Loucy (cell line): Measurements from ENCODE around the gene SPDYE2B.
A peak's percentile ranks its signal among the peaks of the same experiment; 100 is the strongest.
"Not testable (repeated sequence)": the region's sequence is repeated elsewhere in the genome, so short reads cannot be mapped to it uniquely, and the experiment has no call there.

ENCODE experiments used
- H2AFZ ChIP-seq: fragments of 200-600 bp; sonication (generic); 2 replicates; pipeline ENCODE4 v1.6.0; 2016; ENCODE audit warnings: antibody characterized with exemption, mild to moderate bottlenecking, low read length, moderate library complexity
- H3F3A ChIP-seq: fragments of 200-600 bp; 2 replicates; pipeline ENCODE4 v1.6.0; 2016; ENCODE audit warnings: antibody characterized with exemption, low read depth, mild to moderate bottlenecking
- H3K27me3 ChIP-seq: fragments of 200-600 bp; sonication (generic); 2 replicates; pipeline ENCODE4 v1.6.1; 2014; ENCODE audit warnings: low read length, mild to moderate bottlenecking; ENCODE audit not compliant: insufficient read depth, poor library complexity, severe bottlenecking
- H3K36me3 ChIP-seq: fragments of 200-600 bp; sonication (generic); 2 replicates; pipeline ENCODE4 v1.6.1; 2016; ENCODE audit warnings: low read length; ENCODE audit not compliant: insufficient read depth
- H3K4me1 ChIP-seq: fragments of 200-600 bp; sonication (generic); 2 replicates; pipeline ENCODE4 v1.5.1; 2014; ENCODE audit warnings: low read length, mild to moderate bottlenecking; ENCODE audit not compliant: insufficient read depth, poor library complexity, severe bottlenecking
- H3K4me2 ChIP-seq: fragments of 200-600 bp; sonication (generic); 2 replicates; pipeline ENCODE4 v1.6.0; 2014; ENCODE audit warnings: antibody characterized with exemption, low read length, low read depth, mild to moderate bottlenecking; ENCODE audit not compliant: poor library complexity, severe bottlenecking
- H3K4me3 ChIP-seq: fragments of 200-600 bp; sonication (generic); 2 replicates; pipeline ENCODE4 v1.5.1; 2014; ENCODE audit warnings: low read length, mild to moderate bottlenecking, mixed read lengths; ENCODE audit not compliant: poor library complexity, severe bottlenecking
- H3K79me2 ChIP-seq: fragments of 200-600 bp; sonication (generic); 2 replicates; pipeline ENCODE4 v1.6.1; 2014; ENCODE audit warnings: low read length; ENCODE audit not compliant: insufficient read depth
- H3K9ac ChIP-seq: fragments of 200-600 bp; sonication (generic); 2 replicates; pipeline ENCODE4 v1.6.0; 2014; ENCODE audit warnings: mild to moderate bottlenecking, low read depth, low read length, moderate library complexity; ENCODE audit not compliant: poor library complexity, severe bottlenecking
- H3K9me2 ChIP-seq: fragments of 200-600 bp; sonication (generic); replicated peaks from 2 replicates; pipeline ENCODE4 v1.6.1; 2016; ENCODE audit warnings: low read depth, low read length, mixed read lengths
- H3K9me3 ChIP-seq: fragments of 200-600 bp; sonication (generic); 2 replicates; pipeline ENCODE4 v1.6.1; 2014; ENCODE audit warnings: mild to moderate bottlenecking, antibody characterized with exemption, low read length, low read depth; ENCODE audit not compliant: insufficient read depth
- H4K20me1 ChIP-seq: fragments of 200-600 bp; sonication (generic); 2 replicates; pipeline ENCODE4 v1.6.0; 2014; ENCODE audit warnings: antibody characterized with exemption, low read length, mild to moderate bottlenecking; ENCODE audit not compliant: insufficient read depth, poor library complexity, severe bottlenecking

The SPDYE2B gene

GRCh38 chr7:102611675-102612325, 38.3 kb upstream of the SPDYE2B start:
- H3K27me3 ChIP-seq, H2AFZ ChIP-seq, H4K20me1 ChIP-seq, H3F3A ChIP-seq, H3K9me3 ChIP-seq, H3K36me3 ChIP-seq, H3K4me3 ChIP-seq, H3K9me2 ChIP-seq, H3K4me1 ChIP-seq, H3K79me2 ChIP-seq: not testable (repeated sequence)
- peak overlapping the region; percentile 20 for H3K9ac ChIP-seq
- peak overlapping the region; percentile 20 for H3K4me2 ChIP-seq

- H3K4me2 ChIP-seq: peak overlapping the region; percentile 34
- not testable (repeated sequence) for H2AFZ ChIP-seq, H3K9ac ChIP-seq, H3K9me2 ChIP-seq, H3K79me2 ChIP-seq, H3K4me3 ChIP-seq, H3K27me3 ChIP-seq, H3K36me3 ChIP-seq, H3K4me1 ChIP-seq, H3K9me3 ChIP-seq, H4K20me1 ChIP-seq, H3F3A ChIP-seq
Observed at GRCh38 chr7:102613575-102614345, 36.4 kb upstream of the SPDYE2B start.

GRCh38 chr7:102614346-102614697, 35.8 kb upstream of the SPDYE2B start:
- H3K79me2 ChIP-seq, H3K4me2 ChIP-seq, H3K9ac ChIP-seq, H3K9me3 ChIP-seq, H2AFZ ChIP-seq, H3K27me3 ChIP-seq, H3F3A ChIP-seq, H3K4me1 ChIP-seq, H4K20me1 ChIP-seq, H3K36me3 ChIP-seq, H3K9me2 ChIP-seq, H3K4me3 ChIP-seq: not testable (repeated sequence)

GRCh38 chr7:102614873-102615272, 35.2 kb upstream of the SPDYE2B start:
- H3K36me3 ChIP-seq, H2AFZ ChIP-seq, H3K9me2 ChIP-seq, H3K4me1 ChIP-seq, H3K4me3 ChIP-seq, H3K9me3 ChIP-seq, H3K4me2 ChIP-seq, H3F3A ChIP-seq, H4K20me1 ChIP-seq, H3K9ac ChIP-seq, H3K27me3 ChIP-seq, H3K79me2 ChIP-seq: not testable (repeated sequence)

GRCh38 chr7:102615930-102616329, 34.2 kb upstream of the SPDYE2B start:
- not testable (repeated sequence) for H4K20me1 ChIP-seq, H3K27me3 ChIP-seq, H3K36me3 ChIP-seq, H3K4me1 ChIP-seq, H3K9me2 ChIP-seq, H2AFZ ChIP-seq, H3K9me3 ChIP-seq, H3K79me2 ChIP-seq, H3K4me3 ChIP-seq, H3K4me2 ChIP-seq, H3F3A ChIP-seq, H3K9ac ChIP-seq

DNA sequence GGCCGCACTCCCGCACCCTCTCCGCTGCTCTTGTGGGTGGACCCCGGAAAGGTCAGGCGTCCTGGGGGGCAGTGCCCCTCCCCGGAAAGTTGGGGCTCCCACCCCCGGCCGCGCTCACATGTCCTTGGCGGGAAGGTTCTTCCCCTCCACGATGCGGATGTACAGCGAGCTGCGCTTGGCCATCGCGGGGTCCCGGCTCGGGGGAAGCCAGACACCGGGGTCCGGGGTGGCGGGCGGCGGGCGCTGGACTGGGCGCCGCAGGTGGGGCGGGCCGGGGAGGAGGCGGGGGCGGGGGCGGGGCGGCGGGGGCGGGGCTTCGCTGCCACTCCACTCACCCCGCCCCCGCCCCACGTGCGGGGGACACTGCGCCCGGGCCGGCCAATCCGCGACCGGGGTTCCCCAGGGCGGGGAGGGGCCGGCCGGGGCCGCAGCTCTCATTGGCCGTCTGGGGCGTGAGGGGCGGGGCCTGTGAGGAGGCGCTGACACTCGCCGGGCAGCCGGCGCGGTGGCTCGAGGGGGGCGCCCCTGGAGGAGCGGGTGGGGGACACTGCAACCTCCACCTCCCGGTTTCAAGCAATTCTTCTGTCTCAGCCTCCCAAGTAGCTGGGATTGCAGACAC, 33.5 kb upstream of the SPDYE2B start, which contains the start of gene RASA4:
Gene RASA4, minus strand, starts transcription at position 250 of the 619 bp plus-strand sequence. Its CDS starts 67 bp downstream, at position 183.
- not testable (repeated sequence) for H2AFZ ChIP-seq, H3K79me2 ChIP-seq, H4K20me1 ChIP-seq, H3K9me2 ChIP-seq, H3K9ac ChIP-seq, H3F3A ChIP-seq, H3K4me2 ChIP-seq, H3K27me3 ChIP-seq, H3K36me3 ChIP-seq, H3K9me3 ChIP-seq, H3K4me1 ChIP-seq
- peak within 1 kb of the TSS; percentile 46 for H3K4me3 ChIP-seq

DNA sequence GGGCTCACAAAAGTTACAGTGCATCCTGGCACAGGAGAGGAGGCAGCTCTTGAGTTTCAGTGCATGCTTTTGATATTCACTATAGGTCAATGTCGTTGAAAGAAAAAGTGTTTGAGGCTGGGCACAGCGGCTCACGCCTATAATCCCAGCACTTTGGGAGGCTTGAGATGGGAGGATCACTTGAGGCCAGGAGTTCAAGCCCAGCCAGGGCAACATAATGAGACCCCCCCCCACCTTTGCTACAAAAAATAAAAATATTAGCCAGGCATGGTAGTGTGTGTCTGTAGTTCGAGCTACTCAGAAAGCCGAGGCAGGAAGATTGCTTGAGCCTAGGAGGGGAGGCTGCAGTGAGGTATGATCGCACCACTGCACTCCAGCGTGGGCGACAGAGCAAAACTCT, 32.0 kb upstream of the SPDYE2B start:
- not testable (repeated sequence) for H3K27me3 ChIP-seq, H3K9me3 ChIP-seq, H3F3A ChIP-seq, H4K20me1 ChIP-seq, H2AFZ ChIP-seq, H3K4me1 ChIP-seq, H3K79me2 ChIP-seq, H3K9me2 ChIP-seq, H3K4me3 ChIP-seq, H3K36me3 ChIP-seq, H3K9ac ChIP-seq, H3K4me2 ChIP-seq
